Ramos (cell line): ENCODE results near the gene PFDN6.

Experiments used
- in situ Hi-C: fragments of 300-500 bp; cut with MboI; formaldehyde crosslinking; loops from one replicate; pipeline ENCODE4 v1.14.3; 2022; ENCODE audit warnings: low sequenced_read_pairs; ENCODE audit not compliant: unreplicated experiment

The PFDN6 gene

GRCh38 chr6:33292996-33293682 is 3.7 kb downstream of the PFDN6 start:
- in situ Hi-C loops = no loop called here

DNA sequence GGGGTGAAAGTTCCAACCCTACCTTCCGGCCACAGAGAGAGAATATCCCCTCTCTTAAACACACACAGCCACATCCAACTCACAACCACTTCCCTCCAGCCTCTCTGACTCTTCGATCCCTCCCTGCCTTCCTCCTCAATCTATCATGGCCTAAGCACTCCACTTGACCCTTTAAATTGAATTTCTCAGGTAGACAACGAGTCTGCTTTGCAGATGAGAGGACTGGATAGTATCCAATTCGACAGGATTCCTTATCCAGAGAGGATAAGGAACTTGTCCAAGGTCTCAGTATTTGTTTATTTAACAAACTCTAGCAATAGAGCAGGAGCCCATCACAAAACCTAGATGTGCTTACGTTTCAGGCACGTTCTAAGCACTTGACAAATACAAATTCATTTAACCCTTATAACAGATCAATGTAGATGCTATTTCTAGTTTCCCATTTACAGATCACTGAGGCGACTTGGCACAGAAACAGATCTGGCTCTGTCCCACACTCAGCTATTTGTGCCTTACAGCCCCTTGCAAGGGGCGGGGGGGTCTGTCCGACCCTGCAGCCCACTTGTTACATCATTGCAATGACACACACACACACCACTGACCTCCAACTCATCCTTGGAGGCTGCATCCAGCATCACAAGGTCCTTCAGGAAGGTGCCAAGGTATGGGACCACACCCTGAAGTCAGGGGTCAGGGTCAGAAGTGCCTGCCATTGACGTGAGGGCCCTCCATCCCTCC is 4.9 kb downstream of the PFDN6 start:
- in situ Hi-C loops = no loop called here

DNA sequence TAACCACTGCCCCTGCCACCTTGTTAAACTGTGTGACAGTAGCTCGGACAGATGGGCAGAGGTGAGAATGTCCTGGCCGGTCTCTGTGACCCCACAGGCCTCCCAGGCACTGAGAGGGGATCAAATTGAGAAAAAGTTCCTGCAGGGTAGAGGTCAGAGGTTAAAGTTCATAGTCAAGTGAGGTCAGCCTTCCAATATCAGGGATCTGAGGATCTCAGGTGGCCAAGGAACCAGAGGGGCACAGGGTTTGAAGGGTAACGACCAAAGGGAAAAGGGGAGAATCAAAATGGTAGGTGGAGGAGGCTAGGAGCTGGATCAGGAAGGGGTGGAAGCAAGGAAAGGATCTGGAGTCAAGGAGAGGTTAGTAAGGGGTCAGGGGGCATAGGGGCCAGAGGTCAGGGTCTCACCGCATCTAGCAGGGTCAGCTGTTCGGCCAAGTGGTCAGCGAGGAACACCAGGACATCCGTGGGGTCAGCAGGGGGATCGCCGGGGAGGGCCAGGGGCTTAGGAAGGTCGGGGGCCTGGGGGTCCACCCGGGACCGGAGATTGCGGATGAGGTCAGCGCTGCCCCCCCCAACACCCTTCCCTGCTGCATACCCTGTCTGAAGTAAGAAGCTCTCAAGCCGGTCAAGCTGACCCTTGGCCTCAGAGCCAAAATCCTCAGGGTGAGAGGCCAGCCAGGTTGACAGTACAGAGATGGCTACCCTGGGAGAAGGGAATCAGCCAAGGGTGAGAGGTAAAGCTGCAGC is 6.4 kb downstream of the PFDN6 start:
- in situ Hi-C loops = no loop called here

DNA sequence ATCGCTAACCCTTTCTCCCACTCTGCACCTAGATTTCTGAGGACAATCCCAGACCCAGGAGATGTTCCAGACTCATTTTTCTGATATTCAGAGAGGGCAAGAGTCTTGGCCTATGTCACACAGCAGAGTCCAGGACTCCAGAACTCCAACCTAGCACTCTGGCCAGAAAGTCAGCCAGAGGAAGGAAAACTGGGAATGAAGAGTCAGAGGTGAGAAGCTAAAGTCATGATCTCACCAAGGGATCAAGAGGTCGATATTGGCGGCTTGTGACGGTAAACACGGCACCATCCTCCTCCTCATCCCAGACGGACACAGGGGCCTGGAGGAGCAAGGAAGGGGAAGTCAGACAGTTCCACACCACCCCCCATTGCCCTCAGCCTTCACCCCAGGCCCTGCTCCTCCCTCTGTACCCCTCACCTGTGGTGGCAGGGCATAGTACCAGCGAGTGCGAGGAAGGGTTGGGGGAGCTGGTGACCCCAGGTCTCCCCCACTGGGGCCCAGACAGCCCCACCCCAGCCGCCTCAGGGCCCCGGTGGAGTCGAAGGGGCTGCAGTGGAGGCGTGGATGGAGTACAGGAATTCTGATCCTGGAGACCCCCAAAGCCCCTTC is 7.5 kb downstream of the PFDN6 start:
- in situ Hi-C loops = no loop called here

GRCh38 chr6:33297406-33297955 is 8.1 kb downstream of the PFDN6 start:
- in situ Hi-C loops = no loop called here

DNA sequence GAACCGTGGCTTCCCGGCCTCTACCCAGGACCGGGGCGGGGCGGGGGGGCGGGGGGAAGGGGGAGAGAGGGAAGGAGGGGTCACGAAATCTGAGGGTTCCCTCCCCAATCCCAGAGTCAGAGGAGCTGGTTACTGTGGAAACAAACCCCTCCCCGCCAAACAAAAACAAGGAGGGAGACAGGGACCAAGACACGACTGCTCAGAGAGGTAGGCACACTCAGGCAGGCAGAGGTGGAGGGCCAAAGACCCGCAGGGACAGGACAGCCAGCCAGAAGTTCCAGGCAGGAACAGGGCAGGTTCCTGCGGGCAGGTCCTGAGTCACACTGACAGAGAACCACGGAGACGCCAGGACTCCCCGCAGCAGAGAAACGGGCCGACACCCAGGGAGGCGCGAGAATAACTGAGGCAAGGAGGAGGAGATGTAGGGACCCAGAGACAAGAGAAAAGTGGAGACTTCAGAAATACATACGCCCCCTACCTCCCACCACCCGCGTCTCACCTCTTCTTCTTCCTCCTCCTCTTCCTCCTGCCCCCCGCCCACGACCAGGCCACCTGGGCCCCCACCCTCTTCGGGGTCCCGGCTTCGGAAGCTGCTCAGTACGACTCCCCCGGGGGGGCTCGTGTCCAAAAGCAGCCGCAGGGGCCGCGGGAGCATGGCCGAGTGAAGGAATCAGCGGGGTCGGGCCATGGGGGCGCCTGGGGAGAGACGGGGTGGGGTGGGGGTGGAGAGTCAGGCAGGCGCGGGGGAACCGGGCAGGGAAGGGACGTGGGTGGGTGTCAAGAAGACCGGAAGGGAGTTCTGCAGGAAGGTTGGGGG is 8.8 kb downstream of the PFDN6 start:
- in situ Hi-C loops = no loop called here

GRCh38 chr6:33298773-33299236 is 9.4 kb downstream of the PFDN6 start, which contains the start of gene RGL2:
Gene RGL2 (minus strand): TSS chr6:33298942. CDS start chr6:33298610, 332 bp downstream.
- in situ Hi-C loops = no loop called here

DNA sequence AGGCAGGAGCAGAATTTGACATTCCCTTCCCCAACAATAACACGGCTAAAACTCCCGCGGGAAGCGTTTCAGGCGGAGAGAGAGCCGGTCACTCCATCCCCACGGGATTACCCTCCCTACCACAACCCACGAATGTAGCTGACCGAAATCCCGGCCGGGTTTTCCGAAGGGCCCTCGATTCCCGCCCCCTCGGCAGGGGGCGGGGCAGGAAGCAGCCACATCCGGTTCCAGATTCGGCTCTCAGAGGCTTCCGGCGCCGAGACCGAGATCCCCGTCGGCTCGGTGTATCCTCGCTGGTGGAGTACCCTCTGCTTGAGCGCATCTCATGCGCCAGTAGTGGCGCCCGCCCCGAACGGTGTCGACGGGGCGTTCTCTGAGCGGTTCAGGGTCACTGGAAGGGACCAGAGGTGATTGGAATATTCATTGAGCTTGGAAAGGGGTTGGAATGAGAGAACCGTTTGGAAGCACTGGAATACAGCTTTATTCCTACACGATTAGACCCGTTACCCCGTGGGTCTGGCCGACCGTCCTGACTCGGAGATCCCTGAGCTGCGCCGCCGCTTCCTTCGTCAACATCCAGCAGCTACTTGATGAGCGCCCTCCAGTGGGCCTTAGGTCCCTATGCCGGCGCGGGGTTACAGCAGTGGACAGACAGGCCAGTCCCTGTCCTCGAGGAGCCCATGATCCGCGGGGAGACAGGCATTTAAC is 10.0 kb downstream of the PFDN6 start:
- in situ Hi-C loops = no loop called here

DNA sequence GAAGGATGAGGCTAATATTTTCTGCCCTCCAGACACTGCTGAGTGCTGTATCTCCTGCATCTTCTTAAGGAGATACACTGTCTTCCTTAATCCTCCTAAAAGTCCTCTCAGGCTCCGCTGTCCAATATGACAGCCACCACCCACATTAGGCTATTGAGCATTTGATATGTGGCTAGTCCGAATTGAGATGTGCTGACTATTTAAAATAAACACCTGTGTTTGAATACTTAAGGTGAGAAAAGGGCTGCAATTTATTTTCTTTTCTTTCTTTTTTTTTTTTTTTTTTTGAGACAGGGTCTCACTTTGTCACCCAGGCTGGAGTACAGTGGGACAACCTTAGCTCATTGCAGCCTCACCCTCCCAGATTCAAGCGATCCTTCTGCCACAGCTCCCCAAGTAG is 12.5 kb downstream of the PFDN6 start:
- in situ Hi-C loops = no loop called here

- in situ Hi-C loops = no loop called here
Observed at GRCh38 chr6:33304216-33304615, 14.8 kb downstream of the PFDN6 start.

- in situ Hi-C loops = no loop called here
Observed at GRCh38 chr6:33305052-33305451, 15.7 kb downstream of the PFDN6 start.

- in situ Hi-C loops = no loop called here
Observed at GRCh38 chr6:33306356-33306755, 17.0 kb downstream of the PFDN6 start.

DNA sequence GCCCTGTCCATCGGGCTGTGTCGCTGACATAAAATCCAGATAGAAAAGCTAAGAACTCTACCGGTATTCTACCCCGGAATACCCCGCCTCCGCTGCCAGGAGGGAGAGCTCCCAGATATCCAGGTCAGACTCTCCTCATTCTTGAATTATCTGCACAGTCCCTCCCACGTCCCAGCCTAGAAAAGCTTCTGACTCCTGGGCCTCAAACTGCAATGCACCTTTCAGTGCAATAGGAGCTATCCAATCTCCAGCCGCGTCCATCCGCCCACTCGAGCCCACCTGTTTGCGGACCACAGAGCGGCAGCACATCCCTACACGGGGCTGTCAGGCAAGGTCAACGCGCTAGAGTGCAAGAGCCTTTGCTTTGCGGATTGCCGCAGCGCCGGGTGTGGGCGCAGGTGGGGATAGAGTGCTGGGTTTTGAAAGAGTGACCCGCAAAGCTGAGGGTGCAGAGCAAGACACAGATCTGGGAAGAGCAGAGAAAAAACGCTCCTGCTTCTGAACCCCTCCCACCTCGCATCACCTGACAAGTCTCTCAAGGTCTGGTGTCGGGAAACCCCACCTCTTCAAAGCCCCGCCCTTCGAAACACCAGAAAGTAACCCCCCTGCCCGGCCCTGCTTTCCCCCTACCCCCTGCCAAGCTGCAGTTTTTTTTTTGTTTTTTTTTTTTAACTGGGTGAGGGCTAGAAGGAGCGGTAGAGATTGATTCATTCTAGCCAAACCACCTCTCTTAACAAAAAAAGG is 23.1 kb downstream of the PFDN6 start:
- in situ Hi-C loops = no loop called here

- in situ Hi-C loops = no loop called here
Observed at GRCh38 chr6:33313105-33313708, 23.8 kb downstream of the PFDN6 start.

- in situ Hi-C loops = no loop called here
Observed at GRCh38 chr6:33313709-33314514, 24.5 kb downstream of the PFDN6 start, which contains the start of gene TAPBP. Gene TAPBP (minus strand): TSS chr6:33314078. CDS start chr6:33314041, 37 bp downstream.

GRCh38 chr6:33314515-33314942 is 25.1 kb downstream of the PFDN6 start:
- in situ Hi-C loops = no loop called here
